SH-SY5Y (cell line): Measurements from ENCODE around the gene TTC28.

Source experiments
- GATA2 ChIP-seq: IDR thresholded peaks from 2 replicates; pipeline ENCODE4 v1.6.1; 2011; ENCODE audit warnings: mild to moderate bottlenecking, low read depth, low read length
- GATA3 ChIP-seq: IDR thresholded peaks from 2 replicates; pipeline ENCODE4 v1.6.1; 2011; ENCODE audit warnings: low read depth, mild to moderate bottlenecking, low read length, moderate library complexity

DNA sequence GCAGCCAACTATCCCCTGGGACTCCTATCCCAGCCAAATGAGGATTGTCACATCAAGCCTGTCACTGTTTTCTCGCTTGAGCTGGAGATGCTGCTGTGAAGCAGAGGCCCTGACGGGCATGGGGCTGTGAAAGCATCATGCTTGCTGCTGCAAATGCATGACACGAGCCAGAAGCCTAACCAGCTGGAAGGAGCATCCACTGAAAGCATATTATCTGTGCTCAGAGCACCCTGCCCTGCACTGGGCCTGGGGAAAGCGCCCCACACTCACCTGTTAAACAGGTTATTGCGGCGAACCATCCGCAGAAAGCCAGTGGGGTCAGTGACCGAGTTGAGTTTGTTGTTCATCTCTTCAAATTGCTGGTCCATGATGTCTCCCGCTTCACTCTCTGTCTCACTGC is 649.7 kb downstream of the TTC28 start:
- TF ChIP-seq GATA2 (no peak), GATA3 (no peak)
